Nephron (organoid): Measurements from ENCODE around the gene SORCS2.

ENCODE experiments used
- H3K27ac Mint-ChIP-seq, 3 experiments: 2 replicates each; pipeline ENCODE4 v1.8.0; 2020; ENCODE audit warnings: mixed read lengths in 3 of 3, mild to moderate bottlenecking in 2 of 3, moderate library complexity in 1 of 3
- H3K27me3 Mint-ChIP-seq: 2 replicates; pipeline ENCODE4 v1.8.0; 2021; ENCODE audit warnings: low read depth, mild to moderate bottlenecking, moderate library complexity, mixed read lengths
- H3K36me3 Mint-ChIP-seq: 2 replicates; pipeline ENCODE4 v1.8.0; 2020; ENCODE audit warnings: low read depth, mixed read lengths
- H3K4me1 Mint-ChIP-seq: 2 replicates; pipeline ENCODE4 v1.8.0; 2020; ENCODE audit warnings: mixed read lengths
- H3K4me3 Mint-ChIP-seq, 3 experiments: 2 replicates each; pipeline ENCODE4 v1.8.0; 2020; ENCODE audit warnings: mild to moderate bottlenecking in 3 of 3, mixed read lengths in 3 of 3, moderate library complexity in 2 of 3
- H3K9me3 Mint-ChIP-seq: 2 replicates; pipeline ENCODE4 v1.8.0; 2020; ENCODE audit warnings: mixed read lengths
- TF ChIP-seq, protein P1 (sequence below), 3 experiments: fragments of 200-600 bp; sonication (generic); IDR thresholded peaks; one replicate each; pipeline ENCODE4 v1.5.0; 2021; ENCODE audit warnings: antibody characterized with exemption in 3 of 3; ENCODE audit not compliant: unreplicated experiment in 3 of 3

Gene SORCS2

DNA sequence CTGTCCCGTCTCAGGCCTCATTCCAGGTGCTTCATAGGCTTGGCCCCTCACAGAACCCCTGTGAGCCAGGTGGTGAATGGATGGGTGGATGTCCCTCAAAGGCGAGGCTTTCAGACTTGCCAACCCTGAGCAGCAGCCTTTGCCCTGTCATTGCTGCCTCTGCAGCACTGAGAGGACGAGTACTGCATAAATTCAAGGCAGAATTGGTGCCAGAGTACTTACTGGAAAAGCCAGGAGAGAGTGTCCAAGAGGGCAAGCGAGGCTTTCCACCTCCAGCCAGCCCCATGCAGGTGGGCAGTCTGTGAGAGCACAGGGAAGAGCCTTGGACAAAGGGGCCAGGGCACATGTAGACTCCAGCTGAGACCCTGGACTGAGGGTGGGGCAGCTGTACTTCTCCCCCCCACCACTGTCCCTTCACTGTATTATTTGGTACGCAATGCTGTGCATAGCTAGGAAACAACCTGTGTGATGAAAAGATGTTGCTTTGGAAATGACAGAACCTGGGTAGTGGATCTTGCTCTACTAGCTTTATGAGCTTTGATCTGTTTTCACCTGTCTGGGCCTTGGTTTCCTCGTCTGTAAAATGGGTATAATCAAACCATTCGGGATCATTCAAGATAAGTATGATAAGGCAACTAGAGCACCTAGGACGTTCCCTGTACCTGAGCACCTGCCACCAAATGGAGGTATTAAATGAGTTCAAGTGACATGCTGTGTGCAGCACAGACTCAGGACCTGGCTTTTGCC lies 467.3 kb downstream of the SORCS2 start:
- peaks cover 16% of the 10 kb centered on the region for H3K4me1 Mint-ChIP-seq
- H3K36me3 Mint-ChIP-seq = no peaks in the 10 kb centered on the region
- H3K4me3 Mint-ChIP-seq = no peak overlapping the region
- no peak overlapping the region for H3K27ac Mint-ChIP-seq
- H3K27me3 Mint-ChIP-seq = peaks cover 12% of the 10 kb centered on the region
- TF ChIP-seq, protein P1, sequence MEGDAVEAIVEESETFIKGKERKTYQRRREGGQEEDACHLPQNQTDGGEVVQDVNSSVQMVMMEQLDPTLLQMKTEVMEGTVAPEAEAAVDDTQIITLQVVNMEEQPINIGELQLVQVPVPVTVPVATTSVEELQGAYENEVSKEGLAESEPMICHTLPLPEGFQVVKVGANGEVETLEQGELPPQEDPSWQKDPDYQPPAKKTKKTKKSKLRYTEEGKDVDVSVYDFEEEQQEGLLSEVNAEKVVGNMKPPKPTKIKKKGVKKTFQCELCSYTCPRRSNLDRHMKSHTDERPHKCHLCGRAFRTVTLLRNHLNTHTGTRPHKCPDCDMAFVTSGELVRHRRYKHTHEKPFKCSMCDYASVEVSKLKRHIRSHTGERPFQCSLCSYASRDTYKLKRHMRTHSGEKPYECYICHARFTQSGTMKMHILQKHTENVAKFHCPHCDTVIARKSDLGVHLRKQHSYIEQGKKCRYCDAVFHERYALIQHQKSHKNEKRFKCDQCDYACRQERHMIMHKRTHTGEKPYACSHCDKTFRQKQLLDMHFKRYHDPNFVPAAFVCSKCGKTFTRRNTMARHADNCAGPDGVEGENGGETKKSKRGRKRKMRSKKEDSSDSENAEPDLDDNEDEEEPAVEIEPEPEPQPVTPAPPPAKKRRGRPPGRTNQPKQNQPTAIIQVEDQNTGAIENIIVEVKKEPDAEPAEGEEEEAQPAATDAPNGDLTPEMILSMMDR (IDR thresholded peaks at IDR 0.05; ENCODE audit: unreplicated experiment in 3 of 3) = no peak
- no peaks in the 10 kb centered on the region for H3K9me3 Mint-ChIP-seq

DNA sequence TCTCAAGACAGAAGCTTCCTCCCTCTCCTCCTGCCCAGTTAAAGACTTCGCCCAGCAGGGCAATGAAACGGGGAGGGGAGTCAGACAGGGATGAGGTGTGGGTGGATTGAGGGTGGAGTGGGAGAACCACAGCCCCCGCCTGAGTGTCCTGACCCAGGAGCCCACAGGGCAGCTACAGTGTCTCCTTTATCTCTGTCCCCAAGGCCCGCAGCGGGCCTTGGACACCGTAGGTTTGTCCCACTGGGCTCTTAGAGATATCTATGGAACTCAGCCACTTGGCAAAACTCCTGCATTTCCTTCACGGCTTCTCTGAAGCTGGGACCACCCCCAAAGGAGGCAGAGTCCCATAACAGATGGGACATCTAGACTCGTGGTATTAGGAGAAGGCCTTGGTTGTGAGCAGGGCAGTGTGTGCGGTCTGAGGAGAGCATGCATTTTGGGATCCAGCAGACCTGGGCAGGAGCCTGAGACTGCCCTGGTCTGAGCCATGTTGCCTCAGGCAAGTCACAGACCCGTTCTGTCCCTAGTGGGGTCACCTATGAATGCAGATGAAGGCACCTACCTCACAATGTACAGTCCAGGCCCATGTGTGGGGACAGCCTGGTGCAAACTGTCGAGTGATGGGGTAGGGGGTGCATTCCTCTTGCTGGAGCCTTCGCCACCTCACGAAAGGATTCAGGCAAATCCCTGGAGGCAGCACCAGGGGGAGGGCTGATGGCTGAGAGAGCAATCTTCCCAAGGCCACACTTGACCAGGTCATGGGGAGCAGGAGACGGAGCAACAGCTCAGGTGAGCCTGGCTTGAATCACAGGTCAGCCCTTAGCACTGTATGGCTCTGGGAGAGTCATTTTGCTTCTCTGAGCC lies 468.1 kb downstream of the SORCS2 start:
- Mint-ChIP-seq H3K27ac (no peak overlapping the region), H3K4me1 (peaks cover 8% of the 10 kb centered on the region), H3K9me3 (no peaks in the 10 kb centered on the region), H3K27me3 (peaks cover 7% of the 10 kb centered on the region), H3K4me3 (no peak overlapping the region), H3K36me3 (no peaks in the 10 kb centered on the region)
- TF ChIP-seq, protein P1 (IDR thresholded peaks at IDR 0.05; ENCODE audit: unreplicated experiment in 3 of 3) = no peak

DNA sequence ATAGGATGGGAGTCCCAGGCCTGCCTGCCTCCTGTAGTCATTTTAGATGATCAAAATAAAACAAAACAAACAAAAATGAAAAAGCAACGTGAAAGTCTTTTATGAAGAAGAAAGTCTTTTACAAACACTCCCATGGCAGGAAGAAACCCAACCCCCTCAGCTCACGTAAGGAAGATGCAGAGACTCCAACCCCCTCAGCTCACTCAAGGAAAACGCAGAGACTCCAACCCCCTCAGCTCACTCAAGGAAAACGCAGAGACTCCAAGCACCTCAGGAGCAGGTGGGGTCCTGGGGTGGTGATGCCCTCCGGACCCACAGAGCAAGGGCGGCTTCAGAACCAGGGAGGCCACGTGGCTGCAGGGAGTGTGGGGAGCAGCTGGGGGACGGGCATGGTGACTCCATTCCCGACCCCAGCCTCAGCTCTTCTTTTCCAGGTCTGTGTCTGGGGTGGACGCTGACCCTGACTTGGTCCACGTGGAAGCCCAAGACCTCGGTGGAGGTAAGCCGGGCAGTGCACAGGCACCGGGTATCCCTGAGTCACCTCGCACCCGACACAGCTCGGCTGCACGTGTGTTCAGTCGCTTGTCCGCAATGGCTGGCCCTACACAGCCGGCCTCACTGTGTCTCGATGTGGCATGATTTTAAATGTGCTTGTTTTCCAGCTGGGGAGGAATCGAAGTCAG lies 468.9 kb downstream of the SORCS2 start:
- Mint-ChIP-seq H3K27me3 (peaks cover 10% of the 10 kb centered on the region), H3K36me3 (no peaks in the 10 kb centered on the region), H3K27ac (no peak overlapping the region), H3K4me1 (peaks cover under 1% of the 10 kb centered on the region), H3K4me3 (no peak overlapping the region), H3K9me3 (no peaks in the 10 kb centered on the region)
- TF ChIP-seq, protein P1 (IDR thresholded peaks at IDR 0.05; ENCODE audit: unreplicated experiment in 3 of 3) = no peak

DNA sequence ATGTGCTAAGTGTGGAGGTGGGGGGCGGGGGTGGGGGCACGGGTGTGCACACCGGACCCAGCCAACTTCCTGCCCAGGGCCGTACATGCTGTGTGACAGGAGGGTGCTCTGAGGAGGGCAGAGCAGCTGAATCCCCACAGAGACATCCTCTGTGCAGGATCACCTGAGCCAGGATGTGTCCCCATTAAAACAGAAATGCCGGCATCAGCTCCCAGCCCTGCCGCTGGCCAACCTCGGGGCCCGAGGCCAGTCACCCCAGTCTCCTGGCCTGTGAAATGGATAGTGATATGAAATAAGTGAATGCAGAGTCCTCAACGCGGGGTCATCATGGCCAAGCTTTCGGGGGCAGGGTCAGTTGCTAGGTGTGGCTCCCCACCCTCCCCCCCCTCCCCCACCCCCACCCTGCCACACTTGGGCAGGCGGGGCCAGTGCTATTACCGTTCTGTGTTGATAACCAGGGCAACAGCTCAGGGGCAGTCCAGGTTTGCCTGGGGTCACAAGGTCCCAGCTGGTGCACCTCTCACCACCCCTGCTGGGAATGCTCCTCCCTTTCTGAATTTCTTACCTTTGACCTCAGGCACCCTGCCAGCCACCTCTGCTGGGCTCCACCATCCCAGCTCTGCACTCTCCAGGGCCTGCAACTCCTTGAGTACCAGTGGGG lies 469.6 kb downstream of the SORCS2 start:
- Mint-ChIP-seq H3K9me3 (no peaks in the 10 kb centered on the region), H3K36me3 (no peaks in the 10 kb centered on the region), H3K4me1 (no peaks in the 10 kb centered on the region), H3K27me3 (peaks cover 16% of the 10 kb centered on the region), H3K27ac (no peak overlapping the region), H3K4me3 (no peak overlapping the region)
- TF ChIP-seq, protein P1 (IDR thresholded peaks at IDR 0.05; ENCODE audit: unreplicated experiment in 3 of 3) = no peak

DNA sequence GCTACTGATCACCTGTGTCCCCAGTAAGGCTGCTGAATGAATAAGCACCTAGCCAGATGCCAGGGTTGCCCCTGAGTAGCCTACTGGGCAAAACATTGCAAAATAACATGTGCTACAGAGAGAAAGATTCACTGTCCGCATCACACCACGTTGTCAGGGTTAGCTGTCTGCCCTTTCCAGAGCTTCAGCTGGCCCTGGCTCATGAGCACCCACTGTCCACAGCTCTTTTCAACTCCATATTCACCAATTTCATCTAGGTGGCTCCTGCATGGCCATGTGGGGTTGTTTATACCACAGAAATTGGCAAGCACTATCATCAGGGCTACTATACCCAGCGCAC lies 470.1 kb downstream of the SORCS2 start:
- TF ChIP-seq, protein P1 (IDR thresholded peaks at IDR 0.05; ENCODE audit: unreplicated experiment in 3 of 3) = no peak
- Mint-ChIP-seq H3K27ac (no peak overlapping the region), H3K9me3 (no peaks in the 10 kb centered on the region), H3K4me3 (no peak overlapping the region), H3K36me3 (no peaks in the 10 kb centered on the region), H3K27me3 (peaks cover 18% of the 10 kb centered on the region), H3K4me1 (no peaks in the 10 kb centered on the region)
